ENCODE measurements around the gene JADE1.

The JADE1 gene

GRCh38 chr4:128879283-128879682, 69.8 kb downstream of the JADE1 start:
- no peak for DNase-seq

GRCh38 chr4:128879971-128880370, 70.5 kb downstream of the JADE1 start:
- DNase-seq = no peak

- no peak for DNase-seq
Observed at GRCh38 chr4:128880662-128881061, 71.2 kb downstream of the JADE1 start.

GRCh38 chr4:128904821-128905220, 95.3 kb downstream of the JADE1 start:
- DNase-seq = no peak

- no peak for DNase-seq
Observed at GRCh38 chr4:128906581-128906980, 97.1 kb downstream of the JADE1 start.

- DNase-seq = no peak
Observed at GRCh38 chr4:128907981-128908380, 98.5 kb downstream of the JADE1 start.

- DNase-seq = no peak
Observed at GRCh38 chr4:128908735-128909134, 99.2 kb downstream of the JADE1 start.

- DNase-seq = no peak
Observed at GRCh38 chr4:128913228-128913627, 103.7 kb downstream of the JADE1 start.

GRCh38 chr4:128915544-128915943, 106.0 kb downstream of the JADE1 start:
- DNase-seq = no peak

GRCh38 chr4:128916832-128917231, 107.3 kb downstream of the JADE1 start:
- no peak for DNase-seq

- DNase-seq = no peak
Observed at GRCh38 chr4:128917781-128918180, 108.3 kb downstream of the JADE1 start.

- DNase-seq = no peak
Observed at GRCh38 chr4:128921954-128922353, 112.5 kb downstream of the JADE1 start.

Measured in NCI-H748 treated with DMSO at 0.1 percent for 48 hours (cell line).